Right ventricle myocardium inferior (tissue), 1 donor: ENCODE measurements around the gene PHF14. TPM values are rescaled to one million over a fixed set of nuclear protein-coding genes. Genes with fewer than 3 reads are reported as not detected.
"Not testable (repeated sequence)": the region's sequence is repeated elsewhere in the genome, so short reads cannot be mapped to it uniquely, and the experiment has no call there.

Source experiments
- ATAC-seq: fragments of 200-7000 bp; cut with Tn5 transposase; one replicate; pipeline ENCODE4 v1.9.1; 2020; ENCODE audit warnings: mild to moderate bottlenecking, moderate library complexity
- DNase-seq: peaks from one replicate; pipeline ENCODE4 v3.0.0; 2021; ENCODE audit errors: missing footprints
- intact Hi-C: fragments of 100-400 bp; cut with DNase I; formaldehyde crosslinking; loops from one replicate; pipeline ENCODE4 v1.11.0; 2022
- long read RNA-seq: library from polyadenylated mRNA; unstranded; transcript quantifications from one replicate; pipeline ENCODE4 v2.0.0, GENCODE V29; 2021
- total RNA-seq: library from RNA; stranded (reverse); fragmentation: NEBNext Ultra II Directional; extraction: Animal tissue kit (Norgen Biotek cat#: 25700); gene quantifications from one replicate; pipeline ENCODE4 v1.2.1, GENCODE V29; 2021
- donor health status: DM: no; HTN: yes; CAD: no; lungs with severe emphysema.

Gene PHF14
- 16.0 TPM for total RNA-seq
- long read RNA-seq, partial matches to known transcripts = 1 of 3 reads
- long read RNA-seq, other reads (novel, unspliced or antisense) = 0 of 3 reads

DNA sequence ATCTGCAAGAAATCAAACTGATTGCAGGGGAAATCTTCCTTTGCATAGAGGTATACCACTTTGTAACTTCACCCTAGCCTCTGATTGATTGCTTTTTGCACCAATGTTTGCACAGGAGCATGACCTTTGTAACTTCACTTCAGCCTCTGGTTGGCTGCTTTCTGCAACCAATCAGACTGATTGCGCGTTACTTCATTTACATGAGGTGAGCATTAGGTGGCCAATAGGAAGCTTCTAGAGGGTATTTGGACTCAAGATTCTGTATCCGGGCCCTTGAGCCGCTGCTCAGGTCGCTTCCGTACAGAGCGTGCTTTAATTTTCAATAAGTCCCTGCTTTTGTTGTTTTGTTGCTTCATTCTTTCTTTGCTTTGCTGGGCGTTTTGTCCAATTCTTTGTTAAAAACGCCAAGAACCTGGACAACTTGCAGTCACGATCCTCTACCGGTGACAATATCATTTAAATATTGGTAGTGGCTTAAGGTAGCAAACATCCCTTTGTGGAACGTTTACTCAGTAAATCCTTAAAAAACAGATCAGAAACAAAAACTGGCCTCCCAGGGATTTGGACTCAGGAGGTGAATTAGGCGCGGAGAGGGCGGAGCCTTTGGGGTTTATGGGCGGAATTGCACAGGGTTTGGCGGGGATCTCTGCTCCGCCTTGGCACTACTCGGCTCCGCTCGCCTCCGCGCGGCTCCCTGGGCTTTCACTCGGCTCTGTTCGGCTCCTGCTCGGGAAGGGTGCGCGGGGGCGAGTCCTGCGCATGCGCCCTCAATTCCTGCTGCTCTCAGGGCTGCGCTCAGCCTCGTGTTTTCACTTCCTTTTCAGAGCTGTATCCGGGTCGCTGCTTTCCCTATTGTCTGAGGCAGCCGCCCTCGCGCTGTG is at the start of gene PHF14:
Gene PHF14 (plus strand): TSS at position 812 of the 881 bp plus-strand sequence. CDS start 452 bp downstream, outside the sequence.
- DNase-seq (peak; percentile 98), ATAC-seq (peak; percentile 100)
- intact Hi-C loops = loop anchor here (1.0 kb wide), 1 partner anchor 33 kb away; a partner anchor contains a TSS

GRCh38 chr7:10924370-10924769 is 49.3 kb upstream of the PHF14 start:
- DNase-seq (no peak), ATAC-seq (no peak)
- intact Hi-C loops = no loop called here

DNA sequence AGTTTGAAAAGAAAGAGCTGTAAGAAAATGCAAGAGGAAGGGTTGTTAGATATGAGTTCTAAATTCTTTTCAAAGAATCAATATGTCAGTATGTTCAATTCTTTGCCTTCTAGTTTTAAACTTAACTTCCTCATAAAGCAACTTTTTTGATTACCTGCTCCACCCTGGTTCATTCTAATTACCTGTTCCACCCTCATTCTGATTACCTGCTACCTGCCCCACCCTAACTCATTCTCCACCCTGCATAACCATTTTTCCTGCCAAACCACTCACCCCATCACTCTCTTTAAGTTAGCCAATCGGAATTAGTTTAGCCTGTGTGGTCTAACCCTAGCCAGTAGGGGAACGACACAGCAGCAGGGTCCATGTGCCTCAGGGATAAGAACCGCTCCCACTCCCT is 45.5 kb upstream of the PHF14 start:
- DNase-seq, ATAC-seq, intact Hi-C loops: not testable (repeated sequence)

- DNase-seq = no peak
- ATAC-seq = no peak
- intact Hi-C loops = no loop called here
Observed at GRCh38 chr7:10930551-10930950, 43.1 kb upstream of the PHF14 start.

GRCh38 chr7:10931161-10931560 is 42.5 kb upstream of the PHF14 start:
- DNase-seq = no peak
- intact Hi-C loops = no loop called here
- ATAC-seq = no peak

DNA sequence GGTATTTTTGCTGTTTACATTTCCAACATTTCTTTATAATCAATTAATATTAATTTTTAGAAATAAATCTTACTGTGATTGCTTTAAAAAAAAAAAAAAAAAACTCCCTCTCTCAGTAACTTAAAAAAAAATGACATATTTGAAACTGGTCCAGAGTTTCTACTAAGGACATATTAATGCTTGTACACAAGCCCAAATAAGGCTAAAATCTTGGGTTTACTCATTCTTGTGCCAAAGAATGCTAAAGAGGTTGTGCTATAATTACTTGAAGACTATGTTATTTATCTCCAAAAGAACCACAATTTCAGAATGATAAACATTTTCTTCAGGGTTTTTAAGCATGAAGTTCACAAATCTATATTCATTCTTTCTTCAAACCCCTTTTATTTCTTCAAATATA is 39.4 kb upstream of the PHF14 start:
- intact Hi-C loops = no loop called here
- ATAC-seq (no peak), DNase-seq (no peak)

GRCh38 chr7:10939237-10939910 is 34.3 kb upstream of the PHF14 start:
- DNase-seq = no peak
- intact Hi-C loops = no loop called here
- peak; percentile 12 for ATAC-seq

GRCh38 chr7:10939911-10940703 is 33.6 kb upstream of the PHF14 start:
- ATAC-seq = peak; percentile 99
- DNase-seq = peak; percentile 93
- intact Hi-C loops = loop anchor here (1.0 to 5.0 kb wide), 2 partner anchors 33 to 287 kb away; partner anchors contain the start of gene PHF14

DNA sequence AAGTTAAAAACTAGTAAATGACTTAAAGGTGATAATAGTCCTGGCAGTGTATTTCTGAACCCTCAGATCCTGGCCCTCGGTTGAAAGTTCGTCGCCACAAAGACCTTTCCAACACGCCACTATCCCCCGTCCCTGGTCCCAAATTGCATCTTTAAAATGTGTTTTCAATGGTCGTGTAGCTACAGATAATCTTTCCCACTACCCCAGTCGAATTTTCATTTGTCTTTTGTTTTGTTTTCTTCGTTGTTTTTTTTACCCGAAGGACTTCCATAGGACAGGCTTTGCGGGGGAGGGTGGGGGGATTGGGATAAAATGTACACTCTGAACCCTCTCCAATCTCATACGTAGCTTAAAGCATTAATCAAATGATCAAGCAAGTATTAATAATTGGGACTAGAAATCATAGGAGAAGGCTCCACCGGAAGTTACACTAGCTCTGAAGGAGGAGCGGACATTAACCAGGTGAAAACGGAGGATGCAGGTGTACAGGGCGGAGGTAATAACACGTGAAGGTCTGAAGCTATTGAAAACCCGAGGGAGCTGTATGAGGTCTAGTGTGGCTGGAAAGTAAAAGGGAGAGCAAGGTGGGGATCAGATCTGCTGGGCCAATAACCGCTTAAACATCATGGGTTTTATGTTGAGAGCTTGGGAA is 32.8 kb upstream of the PHF14 start:
- DNase-seq (no peak), ATAC-seq (no peak)
- intact Hi-C loops = loop anchor here (1.0 to 5.0 kb wide), 2 partner anchors 32 to 286 kb away; partner anchors contain the start of gene PHF14

DNA sequence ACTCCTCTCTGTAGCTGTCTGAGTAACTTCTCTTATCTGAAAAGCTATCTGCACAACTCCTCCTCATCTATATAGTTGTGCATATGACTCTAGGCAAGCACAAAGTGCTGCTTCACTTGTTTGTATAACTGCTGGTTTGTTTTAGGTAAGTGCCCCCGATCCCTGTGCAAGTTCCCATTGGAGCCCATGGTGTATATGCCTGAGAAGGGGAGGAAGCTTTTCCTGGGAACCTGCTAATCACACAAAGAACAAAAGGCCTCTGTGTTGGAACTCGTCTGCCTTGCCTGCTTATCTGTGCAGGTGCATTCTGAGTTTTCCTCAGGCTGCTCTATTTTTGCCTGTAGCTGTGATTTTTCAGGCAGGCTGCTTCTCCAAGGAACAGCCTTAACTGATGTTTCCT is 23.2 kb upstream of the PHF14 start:
- no peak for DNase-seq
- ATAC-seq = no peak
- intact Hi-C loops = no loop called here

DNA sequence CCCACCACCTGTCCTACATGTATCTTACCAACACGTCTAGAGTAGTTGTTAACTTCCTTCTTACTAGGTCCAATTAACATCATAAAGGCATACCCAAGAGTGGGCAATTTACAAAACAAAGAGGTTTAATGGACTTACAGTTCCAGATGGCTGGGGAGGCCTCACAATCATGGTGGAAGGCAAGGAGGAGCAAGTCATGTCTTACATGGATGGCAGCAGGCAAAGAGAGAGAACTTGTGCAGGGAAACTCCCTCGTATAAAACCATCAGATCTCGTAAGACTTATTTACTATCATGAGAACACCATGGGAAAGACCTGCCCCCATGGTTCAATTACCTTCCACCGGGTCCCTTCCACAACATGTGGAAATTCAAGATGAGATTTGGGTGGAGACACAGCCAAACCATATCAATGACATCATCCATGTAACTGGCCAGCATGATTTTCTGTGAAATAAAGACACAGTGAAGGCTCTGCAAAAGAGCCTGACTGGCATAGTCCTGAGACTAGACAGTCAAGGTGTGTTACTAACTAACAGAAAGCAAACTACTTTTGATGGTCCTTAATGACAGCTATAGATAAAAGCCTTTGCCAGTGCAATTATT is 22.6 kb upstream of the PHF14 start:
- ATAC-seq, intact Hi-C loops, DNase-seq: not testable (repeated sequence)

DNA sequence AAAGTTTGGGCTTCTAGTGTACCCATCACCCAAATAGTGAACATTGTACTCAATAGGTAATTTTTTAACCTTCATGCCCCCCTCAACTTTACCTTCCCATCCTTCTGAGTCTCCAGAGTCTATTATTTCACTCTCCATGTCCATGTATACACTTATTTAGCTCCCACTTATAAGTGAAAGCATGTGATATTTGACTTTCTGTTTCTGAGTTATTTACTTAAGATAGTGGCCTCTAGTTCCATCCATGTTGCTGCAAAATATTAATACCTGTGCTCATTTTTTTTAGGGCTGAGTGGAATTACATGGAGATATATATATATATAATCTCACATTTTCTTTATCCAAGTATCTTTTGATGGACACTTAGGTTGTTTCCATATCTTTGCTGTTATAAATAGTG is 21.1 kb upstream of the PHF14 start:
- DNase-seq (no peak), ATAC-seq (no peak)
- intact Hi-C loops = no loop called here

- DNase-seq, ATAC-seq, intact Hi-C loops: not testable (repeated sequence)
Observed at GRCh38 chr7:10953078-10953750, 20.5 kb upstream of the PHF14 start.

DNA sequence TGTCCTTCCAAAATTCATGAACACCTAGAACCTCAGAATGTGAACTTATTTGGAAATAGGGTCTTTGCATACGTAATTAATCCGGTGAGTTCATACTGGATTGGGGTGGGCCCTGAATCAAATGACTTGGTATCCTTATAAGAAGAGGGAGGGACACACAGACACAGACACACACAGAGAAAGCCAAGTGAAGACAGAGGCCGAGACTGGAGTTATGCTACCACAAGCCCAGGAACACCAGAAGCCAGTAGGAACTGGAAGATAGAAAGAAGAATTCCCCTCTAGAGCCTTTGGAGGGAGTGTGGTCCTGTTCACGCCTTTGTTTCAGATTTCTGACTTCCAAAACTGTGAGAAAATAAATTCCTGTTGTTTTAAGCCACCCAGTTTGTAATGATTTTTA is 17.1 kb upstream of the PHF14 start:
- DNase-seq (no peak), ATAC-seq (no peak)
- intact Hi-C loops = no loop called here

- DNase-seq, intact Hi-C loops, ATAC-seq: not testable (repeated sequence)
Observed at GRCh38 chr7:10960242-10960641, 13.4 kb upstream of the PHF14 start.

DNA sequence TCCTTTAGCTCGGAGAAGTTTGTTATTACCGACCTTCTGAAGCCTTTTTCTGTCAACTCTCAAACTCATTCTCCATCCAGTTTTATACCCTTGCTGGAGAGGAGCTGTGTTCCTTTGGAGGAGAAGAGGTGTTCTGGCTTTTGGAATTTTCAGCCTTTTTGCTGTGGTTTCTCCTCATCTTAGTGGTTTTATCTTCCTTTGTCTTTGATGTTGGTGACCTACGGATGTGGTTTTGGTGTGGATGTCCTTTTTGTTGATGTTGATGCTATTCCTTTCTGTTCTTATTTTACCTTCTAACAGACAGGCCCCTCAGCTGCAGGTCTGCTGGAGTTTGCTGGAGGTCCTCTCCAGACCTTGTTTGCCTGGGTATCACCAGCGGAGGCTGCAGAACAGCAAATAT is 8.7 kb upstream of the PHF14 start:
- ATAC-seq, intact Hi-C loops: not testable (repeated sequence)

DNA sequence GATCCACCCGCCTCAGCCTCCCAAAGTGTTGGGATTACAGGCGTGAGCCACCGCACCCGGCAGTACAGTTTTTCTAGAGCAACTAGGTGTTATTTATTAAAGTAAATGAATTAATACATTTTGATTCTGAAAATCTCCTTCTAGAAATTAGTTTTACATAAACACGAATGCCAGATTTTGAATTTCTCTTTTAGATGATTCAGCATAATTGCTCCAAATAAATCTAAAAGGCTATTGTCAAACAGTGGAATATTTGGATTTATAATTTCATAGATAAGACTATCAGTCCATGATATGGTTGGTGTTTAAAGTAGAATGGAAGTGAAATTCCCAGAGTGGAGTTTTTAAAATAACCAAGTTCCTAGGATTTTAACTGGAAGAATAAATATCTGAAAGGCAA is 1.5 kb upstream of the PHF14 start:
- ATAC-seq (no peak), DNase-seq (no peak)
- intact Hi-C loops = no loop called here

More for the DNA sequence above, 8.7 kb upstream of the PHF14 start:
- DNase-seq = not testable (repeated sequence)
